WERI-Rb-1 (cell line): ENCODE results near the gene PFDN6.
A peak's percentile ranks its signal among the peaks of the same experiment; 100 is the strongest.

Source experiments
- DNase-seq: peaks from one replicate; pipeline ENCODE4 v3.0.0-alpha.2; 2020
- H3K27ac ChIP-seq: fragments of 250-450 bp; sonication (Bioruptor Pico); 2 replicates; pipeline ENCODE4 v1.5.1; 2020; ENCODE audit warnings: mild to moderate bottlenecking, moderate library complexity
- H3K27me3 ChIP-seq: fragments of 250-450 bp; sonication (Bioruptor Pico); 2 replicates; pipeline ENCODE4 v1.5.1; 2021; ENCODE audit warnings: mild to moderate bottlenecking, low read depth, moderate library complexity; ENCODE audit not compliant: insufficient read depth, severe bottlenecking
- H3K36me3 ChIP-seq: fragments of 250-450 bp; sonication (Bioruptor Pico); 2 replicates; pipeline ENCODE4 v1.5.1; 2020; ENCODE audit warnings: mild to moderate bottlenecking, moderate library complexity
- H3K4me3 ChIP-seq: 2 replicates; pipeline ENCODE4 v1.5.1; 2011; ENCODE audit warnings: low read depth, mild to moderate bottlenecking, control low read depth, low read length
- H3K9me3 ChIP-seq: fragments of 250-450 bp; sonication (Bioruptor Pico); 2 replicates; pipeline ENCODE4 v1.5.1; 2021; ENCODE audit warnings: mild to moderate bottlenecking, moderate library complexity; ENCODE audit not compliant: severe bottlenecking
- CTCF ChIP-seq: IDR thresholded peaks from 2 replicates; pipeline ENCODE4 v1.5.1; 2011; ENCODE audit warnings: low read depth, mild to moderate bottlenecking, control low read depth, inconsistent platforms, low read length

The PFDN6 gene

GRCh38 chr6:33313105-33313708, 23.8 kb downstream of the PFDN6 start:
- no peak for DNase-seq
- Histone ChIP-seq H3K36me3 (peaks cover 7% of the 10 kb centered on the region; the same call in 1 of the 2 replicates), H3K9me3 (no peaks in the 10 kb centered on the region), H3K27ac (no peak overlapping the region), H3K27me3 (no peaks in the 10 kb centered on the region), H3K4me3 (peak overlapping the region; percentile 56)
- no peak for TF ChIP-seq CTCF

GRCh38 chr6:33313709-33314514, 24.5 kb downstream of the PFDN6 start, which contains the start of gene TAPBP:
Gene TAPBP (minus strand): TSS chr6:33314078. CDS start chr6:33314041, 37 bp downstream.
- H3K27me3 ChIP-seq, result no peaks in the 10 kb centered on the region
- H3K4me3 ChIP-seq, result peak within 1 kb of the TSS; percentile 56
- peak; percentile 47 for DNase-seq
- no peak for TF ChIP-seq CTCF
- H3K9me3 ChIP-seq, result no peaks in the 10 kb centered on the region
- peaks cover 13% of the 10 kb centered on the region for H3K36me3 ChIP-seq
- H3K27ac ChIP-seq, result no peak within 1 kb of the TSS

- no peak overlapping the region for H3K27ac ChIP-seq
- TF ChIP-seq CTCF, result no peak
- no peak for DNase-seq
Observed at GRCh38 chr6:33314515-33314942, 25.1 kb downstream of the PFDN6 start.

GRCh38 chr6:33314943-33315792, 25.8 kb downstream of the PFDN6 start:
- no peak for TF ChIP-seq CTCF
- Histone ChIP-seq H3K27me3 (no peaks in the 10 kb centered on the region), H3K27ac (no peak overlapping the region), H3K4me3 (no peak overlapping the region), H3K36me3 (peaks cover 26% of the 10 kb centered on the region), H3K9me3 (no peaks in the 10 kb centered on the region)
- DNase-seq, result no peak

More at GRCh38 chr6:33314515-33314942, 25.1 kb downstream of the PFDN6 start:
- Histone ChIP-seq H3K27me3 (no peaks in the 10 kb centered on the region), H3K36me3 (peaks cover 19% of the 10 kb centered on the region), H3K4me3 (no peak overlapping the region), H3K9me3 (no peaks in the 10 kb centered on the region)

- H3K36me3 ChIP-seq, result peaks cover 34% of the 10 kb centered on the region
- TF ChIP-seq CTCF, result no peak
- H3K9me3 ChIP-seq, result no peaks in the 10 kb centered on the region
- H3K27ac ChIP-seq, result no peak overlapping the region
- no peak overlapping the region for H3K4me3 ChIP-seq
- no peak for DNase-seq
- H3K27me3 ChIP-seq, result no peaks in the 10 kb centered on the region
Observed at GRCh38 chr6:33315793-33316602, 26.6 kb downstream of the PFDN6 start.
